ENCODE data around the gene FLNB.

FLNB gene, protein sequence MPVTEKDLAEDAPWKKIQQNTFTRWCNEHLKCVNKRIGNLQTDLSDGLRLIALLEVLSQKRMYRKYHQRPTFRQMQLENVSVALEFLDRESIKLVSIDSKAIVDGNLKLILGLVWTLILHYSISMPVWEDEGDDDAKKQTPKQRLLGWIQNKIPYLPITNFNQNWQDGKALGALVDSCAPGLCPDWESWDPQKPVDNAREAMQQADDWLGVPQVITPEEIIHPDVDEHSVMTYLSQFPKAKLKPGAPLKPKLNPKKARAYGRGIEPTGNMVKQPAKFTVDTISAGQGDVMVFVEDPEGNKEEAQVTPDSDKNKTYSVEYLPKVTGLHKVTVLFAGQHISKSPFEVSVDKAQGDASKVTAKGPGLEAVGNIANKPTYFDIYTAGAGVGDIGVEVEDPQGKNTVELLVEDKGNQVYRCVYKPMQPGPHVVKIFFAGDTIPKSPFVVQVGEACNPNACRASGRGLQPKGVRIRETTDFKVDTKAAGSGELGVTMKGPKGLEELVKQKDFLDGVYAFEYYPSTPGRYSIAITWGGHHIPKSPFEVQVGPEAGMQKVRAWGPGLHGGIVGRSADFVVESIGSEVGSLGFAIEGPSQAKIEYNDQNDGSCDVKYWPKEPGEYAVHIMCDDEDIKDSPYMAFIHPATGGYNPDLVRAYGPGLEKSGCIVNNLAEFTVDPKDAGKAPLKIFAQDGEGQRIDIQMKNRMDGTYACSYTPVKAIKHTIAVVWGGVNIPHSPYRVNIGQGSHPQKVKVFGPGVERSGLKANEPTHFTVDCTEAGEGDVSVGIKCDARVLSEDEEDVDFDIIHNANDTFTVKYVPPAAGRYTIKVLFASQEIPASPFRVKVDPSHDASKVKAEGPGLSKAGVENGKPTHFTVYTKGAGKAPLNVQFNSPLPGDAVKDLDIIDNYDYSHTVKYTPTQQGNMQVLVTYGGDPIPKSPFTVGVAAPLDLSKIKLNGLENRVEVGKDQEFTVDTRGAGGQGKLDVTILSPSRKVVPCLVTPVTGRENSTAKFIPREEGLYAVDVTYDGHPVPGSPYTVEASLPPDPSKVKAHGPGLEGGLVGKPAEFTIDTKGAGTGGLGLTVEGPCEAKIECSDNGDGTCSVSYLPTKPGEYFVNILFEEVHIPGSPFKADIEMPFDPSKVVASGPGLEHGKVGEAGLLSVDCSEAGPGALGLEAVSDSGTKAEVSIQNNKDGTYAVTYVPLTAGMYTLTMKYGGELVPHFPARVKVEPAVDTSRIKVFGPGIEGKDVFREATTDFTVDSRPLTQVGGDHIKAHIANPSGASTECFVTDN (N-terminal part only)

DNA sequence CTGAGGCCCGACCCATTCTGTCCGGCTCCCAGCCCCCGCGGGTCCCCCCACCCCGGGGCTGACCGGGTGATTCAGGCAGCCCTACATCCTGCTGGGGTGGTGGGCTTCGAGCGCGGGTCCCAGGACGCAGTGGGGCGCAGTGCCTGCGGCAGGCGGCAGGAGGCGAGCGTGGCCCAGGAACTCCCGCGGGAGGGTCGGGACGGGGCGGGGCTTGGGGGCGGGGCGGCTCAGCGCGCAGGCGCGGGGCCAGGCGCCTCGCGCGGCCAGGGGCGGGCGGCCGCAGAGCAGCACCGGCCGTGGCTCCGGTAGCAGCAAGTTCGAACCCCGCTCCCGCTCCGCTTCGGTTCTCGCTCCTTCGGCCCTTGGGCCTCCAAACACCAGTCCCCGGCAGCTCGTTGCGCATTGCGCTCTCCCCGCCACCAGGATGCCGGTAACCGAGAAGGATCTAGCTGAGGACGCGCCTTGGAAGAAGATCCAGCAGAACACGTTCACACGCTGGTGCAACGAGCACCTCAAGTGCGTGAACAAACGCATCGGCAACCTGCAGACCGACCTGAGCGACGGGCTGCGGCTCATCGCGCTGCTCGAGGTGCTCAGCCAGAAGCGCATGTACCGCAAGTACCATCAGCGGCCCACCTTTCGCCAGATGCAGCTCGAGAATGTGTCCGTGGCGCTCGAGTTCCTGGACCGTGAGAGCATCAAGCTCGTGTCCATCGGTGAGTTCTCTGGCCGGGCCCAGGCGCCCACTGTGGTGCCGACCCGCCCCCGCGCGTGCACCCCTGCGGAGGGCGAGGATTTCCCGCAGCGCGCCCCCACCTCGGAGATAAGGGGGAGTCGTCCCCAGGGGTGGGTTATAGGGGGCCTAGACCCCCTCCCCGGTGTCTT lies at the start of gene FLNB:
FLNB (plus strand) TSS at position 282 of the 885 bp plus-strand sequence; CDS start at position 425, 143 bp downstream.
- peak; percentile 92 for DNase-seq (ENCODE audit: low spot score)

DNA sequence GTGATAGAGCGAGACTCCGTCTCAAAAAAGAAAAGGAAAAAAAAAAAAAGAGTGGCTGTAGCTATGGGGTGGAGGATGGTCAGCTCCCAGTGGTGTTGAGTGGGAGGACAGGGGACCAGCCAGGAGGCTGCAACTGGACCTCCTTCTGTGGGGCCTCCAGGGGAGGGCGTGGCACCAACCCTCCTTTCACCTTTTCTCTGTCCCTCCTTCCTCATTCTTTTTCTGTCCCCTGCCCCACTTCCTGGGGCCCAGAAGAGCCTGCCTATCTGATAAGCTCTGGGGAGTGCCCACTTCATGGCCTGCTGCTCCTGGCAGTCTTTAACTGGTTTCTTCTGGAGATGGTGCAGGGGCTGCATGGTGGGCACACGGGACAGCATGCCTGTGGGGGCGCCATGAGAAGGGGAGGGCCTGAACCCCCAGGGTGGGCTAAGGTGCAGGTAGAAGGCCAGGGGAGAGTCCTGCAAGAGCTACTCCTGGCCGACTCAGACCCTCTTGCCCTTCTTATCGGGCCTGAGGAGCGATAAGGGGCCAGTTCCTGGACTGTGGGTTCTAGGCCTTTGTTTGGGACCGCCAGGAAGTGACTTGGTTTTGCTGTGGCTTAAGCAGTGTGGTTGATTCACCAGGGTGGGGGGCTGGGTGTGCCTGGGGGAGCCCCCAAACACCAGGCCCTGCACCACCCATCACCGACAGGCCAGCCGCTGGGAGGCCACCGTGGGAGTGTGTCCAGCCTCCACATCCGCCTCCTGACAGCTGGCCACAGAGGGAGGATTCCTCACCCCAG lies 49.4 kb upstream of the FLNB start:
- no peak for DNase-seq (ENCODE audit: low spot score)

DNA sequence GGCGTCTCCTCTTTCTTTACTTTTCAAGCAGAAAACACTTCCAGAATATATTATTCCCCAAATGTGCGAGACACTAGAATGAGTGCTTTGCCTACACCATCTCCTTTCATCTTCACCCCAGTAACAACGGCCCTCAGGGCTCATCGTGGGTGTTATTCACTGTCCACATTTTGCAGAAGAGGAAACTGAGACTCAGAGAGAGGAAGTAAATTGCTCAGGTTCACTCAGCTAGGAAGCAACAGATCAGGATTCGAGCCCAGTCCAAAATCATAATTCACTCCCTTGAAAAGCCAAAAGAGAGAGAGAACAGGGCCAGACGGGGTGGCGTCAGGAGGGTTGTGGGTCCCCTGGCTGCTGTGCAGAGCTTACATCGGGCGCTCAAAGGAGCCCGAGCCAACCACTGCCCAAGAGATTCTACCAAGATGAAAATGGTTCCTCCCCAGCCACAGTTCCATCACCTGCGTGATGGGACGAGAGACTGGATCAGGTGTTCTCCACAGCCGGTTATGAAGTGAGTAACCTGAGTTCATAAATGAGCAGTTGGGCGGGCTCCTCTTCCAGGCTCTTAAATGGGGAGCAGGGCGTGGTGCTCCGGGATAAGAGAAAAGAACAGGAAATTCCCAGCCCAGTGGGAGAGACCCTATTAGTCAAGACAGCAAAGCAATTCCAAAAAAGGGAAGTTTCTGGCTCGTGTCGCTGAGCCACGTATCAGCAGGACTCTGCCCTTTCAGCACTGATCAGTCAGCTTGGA lies 48.6 kb upstream of the FLNB start:
- DNase-seq (ENCODE audit: low spot score), result no peak

DNA sequence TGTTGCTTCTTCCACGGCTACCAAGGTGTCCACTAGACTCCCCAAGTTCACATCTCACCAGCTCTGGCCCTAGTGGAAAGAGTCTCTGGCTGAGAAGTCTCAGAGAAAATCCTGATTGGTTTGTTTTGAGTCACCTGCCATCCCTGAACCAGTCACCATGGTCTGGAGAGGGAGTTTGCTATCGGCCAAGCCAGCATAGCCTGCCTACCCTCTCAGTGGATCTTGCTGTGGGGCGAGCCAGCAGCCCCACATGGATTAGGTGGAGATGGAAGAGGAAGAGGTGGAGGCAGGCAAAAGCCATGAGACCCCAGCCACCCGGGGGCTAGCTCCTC lies 48.1 kb upstream of the FLNB start:
- DNase-seq (ENCODE audit: low spot score), result no peak

DNA sequence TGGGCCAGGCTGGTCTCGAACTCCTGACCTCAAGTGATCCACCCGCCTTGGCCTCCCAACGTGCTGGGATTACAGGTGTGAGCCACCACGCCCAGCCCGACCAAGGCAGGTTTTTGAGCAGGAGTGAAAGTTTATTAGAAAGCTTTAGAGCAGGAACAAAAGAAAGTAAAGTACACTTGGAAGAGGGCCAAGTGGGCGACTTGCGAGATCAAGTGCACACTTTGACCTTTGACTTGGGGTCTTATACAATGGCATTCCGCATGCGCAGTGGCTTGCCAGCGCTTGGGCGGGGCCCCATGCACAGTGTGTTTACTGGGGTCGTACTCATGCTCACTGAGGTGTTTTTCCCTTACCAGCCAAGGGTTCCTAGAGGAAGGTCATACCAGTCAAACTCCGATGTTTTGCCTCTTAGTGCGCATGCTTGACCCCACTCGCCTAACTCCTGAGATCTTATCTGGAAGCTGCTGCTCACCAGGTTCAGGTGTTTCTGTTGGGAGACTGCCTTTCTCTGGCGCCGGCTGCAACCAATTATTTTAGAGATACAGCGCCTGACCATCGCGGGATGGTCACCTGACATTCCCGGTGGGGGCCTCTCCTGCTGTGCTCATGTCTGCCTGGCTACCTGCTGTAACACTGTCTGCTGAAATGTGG lies 46.9 kb upstream of the FLNB start:
- no peak for DNase-seq (ENCODE audit: low spot score)

DNA sequence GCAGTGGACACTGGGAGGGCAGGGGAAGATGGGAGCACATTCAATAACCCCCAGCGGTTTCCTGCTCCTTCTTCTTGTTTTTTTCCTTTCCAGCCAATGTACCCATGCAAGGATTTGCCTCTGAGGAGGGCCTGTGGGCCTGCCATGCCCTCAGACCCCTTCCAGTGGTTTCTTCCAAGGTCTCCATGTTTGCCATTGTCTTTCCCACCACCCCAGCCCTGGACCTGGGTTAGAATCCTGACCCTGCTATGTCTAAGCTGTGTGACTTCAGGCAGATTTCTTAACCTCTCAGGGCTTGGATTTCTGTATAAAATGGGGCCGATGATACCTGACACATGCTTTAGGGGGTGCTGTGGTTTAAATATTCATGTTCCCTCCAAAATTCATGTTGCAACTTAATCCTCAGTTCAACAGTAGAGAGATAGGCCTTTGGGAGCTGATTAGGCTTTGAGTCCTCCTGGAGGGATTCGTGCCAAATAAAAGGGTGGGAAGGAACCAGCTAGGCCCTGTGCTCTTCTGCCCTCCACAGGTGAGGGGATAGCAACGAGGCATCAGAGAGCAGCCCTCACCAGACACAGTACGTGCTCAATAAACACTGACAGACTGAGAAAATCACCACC lies 46.3 kb upstream of the FLNB start:
- no peak for DNase-seq (ENCODE audit: low spot score)

DNA sequence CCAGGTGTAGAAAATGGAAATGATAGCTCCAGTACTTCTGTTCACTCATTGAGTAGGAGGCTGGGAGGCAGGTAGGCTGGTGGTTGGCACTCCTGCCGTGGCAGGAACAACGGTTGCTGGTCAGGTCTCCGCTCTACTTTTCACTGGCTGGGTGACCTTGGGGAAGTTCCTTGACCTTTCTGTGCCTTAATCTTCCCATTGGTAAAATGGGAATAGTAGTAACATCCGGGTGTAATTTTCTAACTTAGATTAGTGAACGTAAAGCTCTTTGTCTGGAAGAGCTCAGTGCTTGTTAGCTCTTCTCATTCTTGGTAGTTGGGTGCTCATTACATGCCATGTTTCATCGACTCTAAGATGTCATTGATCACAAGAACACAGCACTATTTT lies 45.8 kb upstream of the FLNB start:
- no peak for DNase-seq (ENCODE audit: low spot score)

DNA sequence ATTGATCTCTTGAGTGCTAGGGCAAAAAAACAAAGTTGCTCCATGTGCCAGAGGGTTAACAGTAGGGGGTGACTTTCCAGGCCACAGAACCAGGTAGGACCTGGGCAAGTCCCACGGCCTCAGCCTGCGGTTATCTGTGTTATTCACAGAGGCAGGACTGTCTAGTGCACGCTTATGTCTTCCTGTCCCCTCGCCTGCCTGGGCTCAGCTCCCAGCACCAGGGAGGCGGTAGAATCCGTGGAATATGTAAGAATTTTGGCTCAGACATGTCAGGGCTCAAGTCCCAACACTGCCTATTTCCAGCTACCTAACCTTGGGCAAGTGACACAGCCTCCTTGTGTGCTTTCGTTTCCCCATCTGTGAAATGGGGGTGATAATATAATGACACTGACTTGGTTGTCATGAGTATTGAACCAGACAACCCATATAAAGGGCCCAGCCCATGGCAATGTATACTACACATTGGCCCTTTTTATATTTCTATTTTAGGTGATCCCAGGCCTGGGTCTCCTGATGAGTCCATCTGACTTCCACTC lies 44.3 kb upstream of the FLNB start:
- DNase-seq (ENCODE audit: low spot score), result no peak

DNA sequence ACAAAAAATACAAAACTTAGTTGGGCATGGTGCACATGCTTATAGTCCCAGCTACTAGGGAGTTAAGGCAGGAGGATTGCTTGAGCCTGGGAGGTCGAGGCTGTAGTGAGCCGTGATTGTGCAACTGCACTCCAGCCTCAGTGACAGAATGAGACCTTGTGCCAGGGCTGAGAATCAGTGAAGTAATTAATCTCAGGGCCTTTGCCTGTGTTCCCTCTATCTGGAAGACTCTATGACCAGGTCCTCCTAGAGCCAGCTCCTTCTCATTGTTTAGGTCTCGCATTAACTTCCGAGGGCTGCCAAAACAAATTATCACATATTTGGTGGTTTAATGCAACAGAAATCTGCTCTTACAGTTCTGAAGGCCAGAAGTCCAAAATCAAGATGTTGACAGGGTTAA lies 41.4 kb upstream of the FLNB start:
- DNase-seq (ENCODE audit: low spot score), result no peak

DNA sequence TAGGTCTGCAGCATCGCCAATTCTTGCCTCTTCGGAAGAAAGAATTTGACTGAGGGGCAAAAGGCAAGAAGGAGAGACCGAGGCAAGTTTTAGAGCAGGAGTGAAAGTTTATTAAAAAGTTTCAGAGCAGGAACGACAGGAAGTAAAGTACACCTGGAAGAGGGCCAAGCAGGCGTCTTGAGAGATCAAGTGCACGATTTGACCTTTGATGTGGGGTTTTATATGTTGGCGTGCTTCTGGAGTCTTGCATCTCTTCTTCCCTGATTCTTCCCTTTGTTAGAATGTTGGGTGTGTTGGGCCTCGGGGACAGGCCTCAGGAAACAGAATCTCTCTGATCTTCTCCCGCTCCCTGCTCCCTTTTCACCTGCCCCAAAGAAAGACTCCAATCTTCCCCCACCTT lies 40.6 kb upstream of the FLNB start:
- no peak for DNase-seq (ENCODE audit: low spot score)

DNA sequence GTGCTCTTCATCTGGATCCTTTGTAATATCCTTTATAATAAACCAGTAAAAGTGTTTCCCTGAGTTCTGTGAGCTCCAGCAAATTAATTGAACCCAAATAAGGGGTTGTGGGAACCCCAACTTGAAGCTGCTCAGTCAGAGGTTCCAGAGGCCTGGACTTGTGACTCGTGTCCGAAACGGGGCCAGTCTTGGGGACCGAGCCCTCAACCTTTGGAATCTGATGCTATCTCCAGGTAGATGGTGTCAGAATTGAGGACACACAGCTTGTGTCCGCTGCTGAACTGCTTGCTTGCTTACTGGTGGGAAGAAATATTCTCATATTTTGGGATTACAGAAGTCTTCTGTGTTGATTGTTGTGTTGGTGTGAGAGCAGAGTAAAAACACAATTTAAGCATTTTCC lies 39.7 kb upstream of the FLNB start:
- no peak for DNase-seq (ENCODE audit: low spot score)

DNA sequence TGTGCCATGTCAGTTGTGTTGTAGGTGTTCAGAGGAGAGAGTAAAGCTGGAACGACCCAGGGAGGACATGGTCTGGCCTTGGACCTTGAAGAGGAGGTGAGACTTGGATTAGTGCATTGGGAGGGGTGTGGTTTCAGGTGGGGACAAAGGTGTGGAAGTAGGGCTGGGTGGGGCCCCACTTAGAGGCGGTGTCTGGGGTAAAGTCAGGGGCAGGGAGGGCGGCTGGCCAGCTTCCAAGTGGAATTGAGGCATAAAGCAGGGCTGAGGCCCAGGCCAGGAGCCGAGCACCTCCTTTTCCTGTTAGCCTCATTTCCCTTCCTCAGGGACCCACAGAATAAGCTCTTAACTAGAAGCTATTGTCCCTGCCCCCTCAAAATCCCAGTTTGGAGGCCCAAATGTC lies 36.2 kb upstream of the FLNB start:
- DNase-seq (ENCODE audit: low spot score), result no peak

DNA sequence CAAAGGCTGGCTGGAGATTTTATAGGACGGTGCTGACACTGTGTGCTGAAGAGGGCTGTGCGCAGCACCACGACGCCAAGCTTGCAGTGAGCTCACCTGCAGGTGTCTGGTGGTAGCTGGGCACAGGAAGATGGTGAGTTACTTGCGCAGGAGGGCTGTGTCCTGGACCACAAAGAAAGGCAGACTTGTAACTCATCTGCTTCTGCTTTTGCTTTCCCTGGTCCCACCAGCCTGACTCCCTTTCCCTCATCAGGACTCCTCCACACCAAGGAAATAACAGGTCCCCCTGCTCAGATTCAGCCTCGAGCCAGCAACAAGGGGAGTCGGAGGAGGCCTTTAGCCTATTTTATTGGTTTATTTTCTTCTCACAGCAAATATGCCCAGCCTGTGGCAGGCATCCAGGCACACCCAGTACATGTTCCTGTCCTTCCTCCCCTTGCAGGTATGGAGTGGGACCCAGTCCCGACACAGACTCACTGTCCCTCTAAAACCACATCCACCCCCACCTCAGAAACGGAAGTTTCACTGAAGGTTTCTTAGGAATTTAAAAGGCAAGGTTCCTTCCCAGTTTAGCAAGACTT lies 35.6 kb upstream of the FLNB start:
- no peak for DNase-seq (ENCODE audit: low spot score)

DNA sequence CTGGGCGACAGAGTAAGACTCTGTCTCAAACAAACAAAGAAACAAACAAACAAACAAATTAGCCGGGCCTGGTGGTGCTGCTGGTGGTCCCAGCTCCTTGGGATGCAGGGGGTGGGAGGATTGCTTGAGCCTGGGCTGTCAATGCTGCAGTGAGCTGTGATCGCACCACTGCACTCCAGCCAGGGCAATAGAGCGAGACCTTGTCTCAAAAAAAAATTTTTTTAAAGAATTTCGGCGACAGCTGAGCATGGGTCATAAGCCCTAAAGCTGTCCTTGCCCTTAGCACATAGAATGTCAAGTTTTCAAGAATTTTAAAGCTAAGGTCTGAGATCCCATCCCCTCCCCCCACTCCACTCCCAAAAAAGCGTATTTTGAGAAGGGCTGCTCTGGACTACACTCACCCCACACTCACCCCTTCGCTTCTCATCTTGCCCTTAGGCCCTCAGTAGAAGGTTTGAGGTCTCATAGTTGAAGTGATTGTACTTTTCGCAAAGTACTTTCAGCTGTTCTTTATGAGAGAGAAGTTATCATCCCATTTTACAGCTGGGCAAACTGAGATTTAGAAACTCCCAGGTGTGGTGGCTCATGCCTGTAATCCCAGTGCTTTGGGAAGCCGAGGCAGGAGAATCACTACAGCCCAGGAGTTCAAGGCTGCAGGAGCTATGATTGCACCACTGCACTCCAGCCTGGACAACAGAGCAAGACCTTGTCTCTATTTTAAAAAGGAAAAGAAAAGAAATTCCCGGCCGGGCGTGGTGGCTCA lies 34.3 kb upstream of the FLNB start:
- DNase-seq (ENCODE audit: low spot score), result no peak

DNA sequence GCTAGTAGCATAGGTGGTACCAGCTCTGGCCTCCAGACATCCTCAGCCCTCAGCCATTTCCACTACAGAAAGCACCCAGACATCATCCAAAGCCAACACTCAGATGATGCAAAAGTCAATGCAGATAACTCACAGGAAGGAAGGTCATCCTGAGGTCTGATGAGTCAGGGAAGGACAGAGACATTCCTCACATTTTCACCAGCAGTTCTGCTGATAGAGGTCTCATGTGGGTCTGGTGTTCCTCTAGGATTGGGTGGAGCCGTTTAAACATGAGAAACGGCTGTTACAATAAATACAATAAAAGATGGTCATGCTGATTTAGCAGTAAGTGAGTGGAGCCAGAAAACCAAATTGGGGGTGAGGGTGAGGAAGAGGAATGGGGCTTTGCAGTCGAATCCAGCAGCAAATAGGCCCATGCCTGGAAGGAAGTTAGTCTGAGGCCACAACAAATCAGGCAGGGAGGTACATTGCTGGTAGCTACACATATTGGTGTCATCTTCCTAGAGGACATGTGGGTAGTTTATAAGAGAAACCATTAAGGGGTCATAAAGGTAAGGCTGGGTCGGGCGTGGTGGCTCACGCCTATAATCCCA lies 33.3 kb upstream of the FLNB start:
- DNase-seq (ENCODE audit: low spot score), result no peak

DNA sequence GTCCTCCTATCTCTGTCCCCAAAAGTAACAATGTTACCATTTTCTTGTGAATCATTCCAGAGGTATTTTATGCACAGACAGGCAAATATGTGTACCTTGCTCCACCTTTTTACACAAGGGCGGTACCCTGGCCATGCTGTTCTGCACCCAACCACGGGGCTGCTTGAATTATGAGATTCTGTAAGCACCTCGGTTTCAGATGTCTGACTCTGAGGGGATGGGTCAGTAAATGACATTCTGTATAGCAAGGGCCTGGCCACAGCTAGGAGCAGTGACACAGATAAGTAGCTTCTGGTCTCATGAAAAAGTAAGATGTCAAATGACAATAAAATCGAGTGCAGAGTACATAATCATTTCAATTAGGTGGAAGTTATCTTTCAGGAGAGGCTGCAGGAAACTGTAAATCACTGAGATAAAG lies 30.4 kb upstream of the FLNB start:
- no peak for DNase-seq (ENCODE audit: low spot score)

DNA sequence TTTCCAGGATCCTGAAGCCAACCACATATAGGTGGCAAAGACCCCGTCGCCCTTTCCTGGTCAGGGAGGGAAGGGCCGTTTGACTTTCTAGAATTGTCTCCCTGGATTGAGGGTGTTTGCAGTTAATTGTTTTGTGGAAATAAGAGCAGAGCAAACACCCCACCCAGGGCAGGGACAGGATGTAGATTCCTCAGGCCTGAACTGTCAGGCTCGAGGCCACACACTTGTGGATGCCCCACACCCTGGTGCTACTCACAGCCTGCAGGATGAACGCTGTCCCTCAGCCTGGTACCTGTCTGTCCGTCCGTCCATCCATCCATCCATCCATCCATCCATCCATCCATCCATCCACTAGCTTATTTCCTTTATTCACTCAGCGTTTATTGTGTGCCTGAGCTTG lies 29.9 kb upstream of the FLNB start:
- no peak for DNase-seq (ENCODE audit: low spot score)
